LNCaP clone FGC (cell line): Measurements from ENCODE around the gene A2ML1.
A peak's percentile ranks its signal among the peaks of the same experiment; 100 is the strongest.
"Not testable (repeated sequence)": the region's sequence is repeated elsewhere in the genome, so short reads cannot be mapped to it uniquely, and the experiment has no call there.

Experiments
- DNase-seq: peaks from one replicate; pipeline ENCODE4 v3.0.0-alpha.2; 2011; ENCODE audit warnings: low read depth
- H3K4me3 ChIP-seq: 2 replicates; pipeline ENCODE4 v1.5.1; 2011; ENCODE audit warnings: mild to moderate bottlenecking, low read depth, low read length, control low read depth
- TF ChIP-seq, protein P1 (sequence below): IDR thresholded peaks from 2 replicates; pipeline ENCODE4 v1.5.1; 2012; ENCODE audit warnings: mild to moderate bottlenecking; ENCODE audit not compliant: control insufficient read depth, insufficient read depth; ENCODE audit errors: extremely low read depth

Gene A2ML1

GRCh38 chr12:8912914-8913313, 90.5 kb downstream of the A2ML1 start:
- H3K4me3 ChIP-seq = peak overlapping the region; percentile 68
- DNase-seq = peak; percentile 90
- TF ChIP-seq, protein P1, sequence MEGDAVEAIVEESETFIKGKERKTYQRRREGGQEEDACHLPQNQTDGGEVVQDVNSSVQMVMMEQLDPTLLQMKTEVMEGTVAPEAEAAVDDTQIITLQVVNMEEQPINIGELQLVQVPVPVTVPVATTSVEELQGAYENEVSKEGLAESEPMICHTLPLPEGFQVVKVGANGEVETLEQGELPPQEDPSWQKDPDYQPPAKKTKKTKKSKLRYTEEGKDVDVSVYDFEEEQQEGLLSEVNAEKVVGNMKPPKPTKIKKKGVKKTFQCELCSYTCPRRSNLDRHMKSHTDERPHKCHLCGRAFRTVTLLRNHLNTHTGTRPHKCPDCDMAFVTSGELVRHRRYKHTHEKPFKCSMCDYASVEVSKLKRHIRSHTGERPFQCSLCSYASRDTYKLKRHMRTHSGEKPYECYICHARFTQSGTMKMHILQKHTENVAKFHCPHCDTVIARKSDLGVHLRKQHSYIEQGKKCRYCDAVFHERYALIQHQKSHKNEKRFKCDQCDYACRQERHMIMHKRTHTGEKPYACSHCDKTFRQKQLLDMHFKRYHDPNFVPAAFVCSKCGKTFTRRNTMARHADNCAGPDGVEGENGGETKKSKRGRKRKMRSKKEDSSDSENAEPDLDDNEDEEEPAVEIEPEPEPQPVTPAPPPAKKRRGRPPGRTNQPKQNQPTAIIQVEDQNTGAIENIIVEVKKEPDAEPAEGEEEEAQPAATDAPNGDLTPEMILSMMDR = peak; percentile 25; the same call in 1 of the 2 replicates

DNA sequence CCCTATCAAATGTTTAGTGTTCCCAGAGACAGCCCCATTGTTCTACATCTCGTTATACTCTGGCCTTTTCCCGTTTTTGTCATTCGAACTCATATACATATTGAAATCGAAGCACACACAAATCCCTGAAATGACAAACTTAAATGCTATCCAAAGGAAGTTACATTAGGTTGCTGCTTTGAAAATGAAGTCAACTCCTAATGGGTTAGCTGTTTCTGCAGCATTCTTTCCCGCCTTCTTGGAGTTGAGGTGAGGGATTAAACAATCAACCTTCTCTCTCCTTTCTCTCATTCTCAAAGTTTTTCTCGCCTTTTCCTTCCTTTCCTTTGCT, 91.2 kb downstream of the A2ML1 start:
- no peak for DNase-seq
- H3K4me3 ChIP-seq = peak overlapping the region; percentile 68
- TF ChIP-seq, protein P1 = no peak

DNA sequence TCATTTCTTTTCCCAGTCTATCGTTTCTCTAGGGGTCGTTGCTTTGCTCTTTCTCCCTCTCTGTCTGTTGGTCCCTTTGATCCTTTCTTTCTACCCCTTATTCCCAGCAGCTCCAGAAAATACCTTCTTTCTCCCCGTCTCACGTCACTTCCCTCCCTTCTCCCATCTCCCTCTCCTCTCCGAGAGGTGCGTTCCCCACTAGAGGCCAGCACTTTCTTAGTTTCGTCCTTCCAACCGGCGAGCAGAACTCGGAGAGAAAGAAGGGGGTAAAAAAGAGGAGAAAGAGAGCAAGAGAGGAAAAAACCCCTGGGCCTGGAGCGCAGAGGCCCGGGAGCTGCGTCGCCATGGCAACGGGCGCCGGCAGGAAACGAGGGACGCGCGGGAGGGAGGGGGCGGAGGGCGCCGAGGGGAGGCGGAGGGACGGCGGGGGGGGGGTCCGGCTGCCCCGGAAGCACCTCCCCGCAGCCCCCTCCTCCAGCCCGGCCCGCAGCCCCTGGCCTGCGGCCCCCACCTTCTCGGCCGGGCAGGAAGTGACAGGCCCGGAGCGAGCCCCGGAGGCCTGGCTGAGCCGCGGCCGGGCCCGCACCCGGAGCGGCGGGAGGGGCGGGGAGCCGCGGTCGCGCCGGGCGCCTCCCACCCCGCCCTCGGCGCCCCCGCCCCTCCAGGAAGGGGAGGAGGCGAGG, 91.8 kb downstream of the A2ML1 start, which contains the start of gene PHC1:
Gene PHC1 (plus strand): TSS at position 477 of the 683 bp plus-strand sequence. CDS start 3,169 bp downstream, outside the sequence.
- TF ChIP-seq, protein P1 = peak; percentile 55
- peak within 1 kb of the TSS; percentile 68 for H3K4me3 ChIP-seq
- not testable (repeated sequence) for DNase-seq

- DNase-seq = no peak
- H3K4me3 ChIP-seq = peak overlapping the region; percentile 68
- TF ChIP-seq, protein P1 = no peak
These were observed 92.5 kb downstream of the A2ML1 start for GRCh38 chr12:8914716-8915526.

GRCh38 chr12:8916154-8916553, 93.7 kb downstream of the A2ML1 start:
- TF ChIP-seq, protein P1 = no peak
- peak; percentile 66 for DNase-seq
- 0 out of 2 replicates have a peak overlapping the region, but pooled peaks have one; percentile 10 for H3K4me3 ChIP-seq

GRCh38 chr12:8917031-8917430, 94.6 kb downstream of the A2ML1 start:
- TF ChIP-seq, protein P1 = no peak
- no peak overlapping the region for H3K4me3 ChIP-seq
- no peak for DNase-seq
